Fibroblast of pulmonary artery (primary cell): ENCODE data around the gene TSPAN15.
"Not testable (repeated sequence)": the region's sequence is repeated elsewhere in the genome, so short reads cannot be mapped to it uniquely, and the experiment has no call there.

Source experiments
- DNase-seq: peaks from one replicate; pipeline ENCODE4 v3.0.0-alpha.2; 2010; ENCODE audit warnings: low read depth
- H3K4me3 ChIP-seq: replicated peaks from 2 replicates; pipeline ENCODE4 v1.5.1; 2011; ENCODE audit warnings: low read depth, mild to moderate bottlenecking, control low read depth, low read length, moderate library complexity
- CTCF ChIP-seq: IDR thresholded peaks from 2 replicates; pipeline ENCODE4 v1.5.1; 2011; ENCODE audit warnings: mild to moderate bottlenecking, control low read depth, low read length, inconsistent platforms; ENCODE audit errors: missing control alignments

The TSPAN15 gene

GRCh38 chr10:69445041-69445440, 6.2 kb upstream of the TSPAN15 start:
- DNase-seq = no peak
- no peak overlapping the region for H3K4me3 ChIP-seq
- TF ChIP-seq CTCF = no peak

GRCh38 chr10:69446229-69446628, 5.0 kb upstream of the TSPAN15 start:
- TF ChIP-seq CTCF = no peak
- DNase-seq = peak; percentile 45
- no peak overlapping the region for H3K4me3 ChIP-seq

- TF ChIP-seq CTCF = no peak
- H3K4me3 ChIP-seq = no peak overlapping the region
- DNase-seq = peak; percentile 80
These were observed 4.6 kb upstream of the TSPAN15 start for GRCh38 chr10:69446650-69447151.

GRCh38 chr10:69449841-69450240, 1.4 kb upstream of the TSPAN15 start:
- peak; percentile 46 for DNase-seq
- H3K4me3 ChIP-seq = no peak overlapping the region
- TF ChIP-seq CTCF = peak; percentile 50

GRCh38 chr10:69450395-69450794, 870 bp upstream of the TSPAN15 start:
- not testable (repeated sequence) for H3K4me3 ChIP-seq, DNase-seq

- H3K4me3 ChIP-seq = peak overlapping the region; percentile 57
- TF ChIP-seq CTCF = no peak
- no peak for DNase-seq
These were observed 553 bp downstream of the TSPAN15 start for GRCh38 chr10:69451784-69452251.

GRCh38 chr10:69452676-69453415, 1.6 kb downstream of the TSPAN15 start:
- no peak for DNase-seq
- H3K4me3 ChIP-seq = no peak overlapping the region
- TF ChIP-seq CTCF = no peak
